VCaP (cell line): ENCODE data around the gene C2orf42.
"Not testable (repeated sequence)": the region's sequence is repeated elsewhere in the genome, so short reads cannot be mapped to it uniquely, and the experiment has no call there.

Experiments
- H3K27ac ChIP-seq: fragments of 450-650 bp; 2 replicates; pipeline ENCODE4 v1.5.1; 2017
- TF ChIP-seq, protein P1 (sequence below): fragments of 450-650 bp; conservative IDR thresholded peaks from 2 replicates; pipeline ENCODE4 v1.5.1; 2017; ENCODE audit warnings: mild to moderate bottlenecking, moderate library complexity

C2orf42 gene

GRCh38 chr2:70161069-70161534, 29.7 kb downstream of the C2orf42 start:
- TF ChIP-seq, protein P1, sequence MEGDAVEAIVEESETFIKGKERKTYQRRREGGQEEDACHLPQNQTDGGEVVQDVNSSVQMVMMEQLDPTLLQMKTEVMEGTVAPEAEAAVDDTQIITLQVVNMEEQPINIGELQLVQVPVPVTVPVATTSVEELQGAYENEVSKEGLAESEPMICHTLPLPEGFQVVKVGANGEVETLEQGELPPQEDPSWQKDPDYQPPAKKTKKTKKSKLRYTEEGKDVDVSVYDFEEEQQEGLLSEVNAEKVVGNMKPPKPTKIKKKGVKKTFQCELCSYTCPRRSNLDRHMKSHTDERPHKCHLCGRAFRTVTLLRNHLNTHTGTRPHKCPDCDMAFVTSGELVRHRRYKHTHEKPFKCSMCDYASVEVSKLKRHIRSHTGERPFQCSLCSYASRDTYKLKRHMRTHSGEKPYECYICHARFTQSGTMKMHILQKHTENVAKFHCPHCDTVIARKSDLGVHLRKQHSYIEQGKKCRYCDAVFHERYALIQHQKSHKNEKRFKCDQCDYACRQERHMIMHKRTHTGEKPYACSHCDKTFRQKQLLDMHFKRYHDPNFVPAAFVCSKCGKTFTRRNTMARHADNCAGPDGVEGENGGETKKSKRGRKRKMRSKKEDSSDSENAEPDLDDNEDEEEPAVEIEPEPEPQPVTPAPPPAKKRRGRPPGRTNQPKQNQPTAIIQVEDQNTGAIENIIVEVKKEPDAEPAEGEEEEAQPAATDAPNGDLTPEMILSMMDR: no peak
- peak overlapping the region; percentile 77 for H3K27ac ChIP-seq

- H3K27ac ChIP-seq: peak overlapping the region; percentile 77
- TF ChIP-seq, protein P1: no peak
Measured at GRCh38 chr2:70160545-70160944, 30.3 kb downstream of the C2orf42 start.

- H3K27ac ChIP-seq: not testable (repeated sequence)
Measured at GRCh38 chr2:70149130-70149686, 41.6 kb downstream of the C2orf42 start.

DNA sequence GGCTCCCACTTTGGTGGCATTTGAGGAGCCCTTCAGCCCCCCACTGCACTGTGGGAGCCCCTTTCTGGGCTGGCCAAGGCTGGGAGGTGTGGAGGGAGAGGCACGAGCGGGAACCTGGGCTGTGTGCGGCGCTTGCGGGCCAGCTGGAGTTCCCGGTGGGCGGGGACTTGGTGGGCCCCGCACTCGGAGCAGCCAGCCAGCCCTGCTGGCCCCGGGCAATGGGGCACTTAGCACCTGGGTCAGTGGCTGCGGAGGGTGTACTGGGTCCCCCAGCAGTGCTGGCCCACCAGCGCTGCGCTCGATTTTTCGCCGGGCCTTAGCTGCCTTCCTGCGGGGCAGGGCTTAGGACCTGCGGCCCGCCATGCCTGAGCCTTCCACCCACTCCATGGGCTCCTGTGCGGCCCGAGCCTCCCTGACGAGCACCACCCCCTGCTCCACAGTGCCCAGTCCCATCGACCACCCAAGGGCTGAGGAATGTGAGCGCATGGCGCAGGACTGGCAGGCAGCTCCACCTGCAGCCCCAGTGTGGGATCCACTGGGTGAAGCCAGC, 42.5 kb downstream of the C2orf42 start:
- H3K27ac ChIP-seq: not testable (repeated sequence)

GRCh38 chr2:70145851-70146739, 44.7 kb downstream of the C2orf42 start:
- TF ChIP-seq, protein P1: no peak
- H3K27ac ChIP-seq: no peak overlapping the region

GRCh38 chr2:70145144-70145490, 45.7 kb downstream of the C2orf42 start:
- TF ChIP-seq, protein P1: no peak
- no peak overlapping the region for H3K27ac ChIP-seq

DNA sequence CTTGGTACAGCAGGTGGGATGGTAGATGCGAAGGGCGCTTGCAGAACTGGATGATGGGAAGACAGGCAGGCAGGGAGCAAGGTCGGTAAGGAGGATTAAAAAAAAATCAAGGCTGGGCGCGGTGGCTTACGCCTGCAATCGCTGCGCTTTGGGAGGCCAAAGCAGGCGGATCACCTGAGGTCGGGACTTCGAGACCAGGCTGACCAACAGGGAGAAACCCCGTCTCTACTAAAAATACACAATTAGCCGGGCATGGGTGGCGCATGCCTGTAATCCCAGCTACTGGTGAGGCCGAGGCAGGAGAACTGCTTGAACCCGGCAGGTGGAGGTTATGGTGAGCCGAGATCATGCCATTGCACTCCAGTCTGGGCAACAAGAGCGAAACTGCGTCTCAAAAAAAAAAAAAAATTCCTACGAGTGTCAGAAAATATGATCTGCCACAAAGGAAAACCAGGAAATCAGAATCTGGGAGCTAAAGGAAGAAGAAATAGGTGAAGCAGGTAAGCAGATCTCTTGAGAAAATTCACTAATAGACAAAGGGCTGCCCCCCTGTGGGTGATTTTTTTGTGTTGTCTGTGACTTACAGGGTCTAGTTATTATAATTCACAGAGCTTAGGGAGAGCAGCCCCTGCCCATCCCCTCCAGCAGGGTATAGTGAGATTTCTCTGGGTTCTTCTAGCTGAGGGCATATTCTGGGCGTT, 46.2 kb downstream of the C2orf42 start:
- TF ChIP-seq, protein P1: no peak
- peak overlapping the region; percentile 94 for H3K27ac ChIP-seq
